B cell (primary cell): ENCODE measurements around the gene LYZL6.

Source experiments
- EZH2 ChIP-seq: IDR thresholded peaks from 2 replicates; pipeline ENCODE4 v1.6.1; 2012; ENCODE audit warnings: borderline replicate concordance, low read depth, mild to moderate bottlenecking, moderate library complexity, low read length; ENCODE audit not compliant: insufficient read depth, poor library complexity, severe bottlenecking
- TF ChIP-seq, protein P1 (sequence below): fragments of 200-600 bp; IDR thresholded peaks from one replicate; pipeline ENCODE4 v1.8.0; 2022; ENCODE audit warnings: antibody characterized with exemption, mild to moderate bottlenecking

DNA sequence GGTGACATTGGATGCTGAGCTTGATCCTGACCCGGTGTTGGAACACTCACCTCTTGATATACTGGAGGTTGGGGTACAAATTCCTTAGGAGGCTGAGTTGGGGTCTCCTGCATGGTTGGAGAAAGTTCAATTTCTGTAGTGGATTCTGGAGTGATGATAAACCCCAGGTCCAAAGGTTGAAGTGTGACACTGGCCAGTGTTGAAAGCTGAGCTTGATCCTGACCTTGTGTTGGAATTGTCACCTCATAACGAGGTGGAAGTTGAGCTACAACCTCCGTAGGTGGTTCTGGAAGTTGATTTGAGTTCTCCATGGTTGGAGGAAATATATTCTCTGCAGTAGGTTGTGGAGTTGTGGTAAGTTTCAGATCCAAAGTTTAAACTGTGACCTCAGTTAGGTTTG, 34.1 kb downstream of the LYZL6 start:
- TF ChIP-seq EZH2 = no peak
- TF ChIP-seq, protein P1, sequence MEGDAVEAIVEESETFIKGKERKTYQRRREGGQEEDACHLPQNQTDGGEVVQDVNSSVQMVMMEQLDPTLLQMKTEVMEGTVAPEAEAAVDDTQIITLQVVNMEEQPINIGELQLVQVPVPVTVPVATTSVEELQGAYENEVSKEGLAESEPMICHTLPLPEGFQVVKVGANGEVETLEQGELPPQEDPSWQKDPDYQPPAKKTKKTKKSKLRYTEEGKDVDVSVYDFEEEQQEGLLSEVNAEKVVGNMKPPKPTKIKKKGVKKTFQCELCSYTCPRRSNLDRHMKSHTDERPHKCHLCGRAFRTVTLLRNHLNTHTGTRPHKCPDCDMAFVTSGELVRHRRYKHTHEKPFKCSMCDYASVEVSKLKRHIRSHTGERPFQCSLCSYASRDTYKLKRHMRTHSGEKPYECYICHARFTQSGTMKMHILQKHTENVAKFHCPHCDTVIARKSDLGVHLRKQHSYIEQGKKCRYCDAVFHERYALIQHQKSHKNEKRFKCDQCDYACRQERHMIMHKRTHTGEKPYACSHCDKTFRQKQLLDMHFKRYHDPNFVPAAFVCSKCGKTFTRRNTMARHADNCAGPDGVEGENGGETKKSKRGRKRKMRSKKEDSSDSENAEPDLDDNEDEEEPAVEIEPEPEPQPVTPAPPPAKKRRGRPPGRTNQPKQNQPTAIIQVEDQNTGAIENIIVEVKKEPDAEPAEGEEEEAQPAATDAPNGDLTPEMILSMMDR = no peak
